HEK293 (cell line): Measurements from ENCODE around the gene TMED6.

Experiments
- CTCF ChIA-PET: fragments of 350-600 bp; formaldehyde crosslinking; extraction: SDS; loops from one replicate; lab custom pipeline; 2021; ENCODE audit warnings: antibody characterized with exemption; lab: Yijun Ruan, JAX
- POLR2A ChIA-PET: fragments of 300-600 bp; formaldehyde crosslinking; extraction: SDS; loops from one replicate; lab custom pipeline; 2020; ENCODE audit warnings: antibody characterized with exemption, inconsistent platforms; lab: Yijun Ruan, JAX
- H3K27ac ChIP-seq: fragments of 200-500 bp; sonication (Bioruptor generic); 2 replicates; pipeline ENCODE4 v1.5.1; 2014; ENCODE audit warnings: low read depth, low read length, control low read depth, inconsistent platforms; ENCODE audit errors: extremely low read depth
- H3K36me3 ChIP-seq, 2 experiments: fragments of 200-500 bp in 1 of 2; sonication (Bioruptor generic) in 1 of 2; 1 replicate in 1 of 2; 2 replicates in 1 of 2; pipeline ENCODE4 v1.5.1; 2014 to 2017; ENCODE audit warnings: inconsistent platforms in 2 of 2, low read length in 2 of 2; ENCODE audit not compliant: control insufficient read depth in 2 of 2, insufficient read depth in 1 of 2
- H3K4me1 ChIP-seq: fragments of 200-500 bp; sonication (Bioruptor generic); 2 replicates; pipeline ENCODE4 v1.5.1; 2014; ENCODE audit warnings: mild to moderate bottlenecking, low read length, inconsistent platforms; ENCODE audit not compliant: control insufficient read depth, insufficient read depth
- H3K4me3 ChIP-seq: 2 replicates; pipeline ENCODE4 v1.5.1; 2011; ENCODE audit warnings: low read depth, mild to moderate bottlenecking, control low read depth, low read length, moderate library complexity
- H3K9me3 ChIP-seq: fragments of 200-500 bp; sonication (Bioruptor generic); 2 replicates; pipeline ENCODE4 v1.5.1; 2014; ENCODE audit warnings: low read depth, low read length, inconsistent platforms; ENCODE audit not compliant: control insufficient read depth, insufficient read depth
- ELK4 ChIP-seq: IDR thresholded peaks from 2 replicates; pipeline ENCODE4 v1.6.1; 2011; ENCODE audit warnings: mild to moderate bottlenecking, low read depth, low read length, borderline replicate concordance
- IKZF3 ChIP-seq: fragments of 450-650 bp; IDR thresholded peaks from 2 replicates; pipeline ENCODE4 v1.5.0; 2018; ENCODE audit warnings: missing biosample characterization, mild to moderate bottlenecking, missing genetic modification characterization, moderate library complexity
- KLF1 ChIP-seq: fragments of 450-650 bp; formaldehyde crosslinking; IDR thresholded peaks from 2 replicates; pipeline ENCODE4 v1.5.1; 2016; ENCODE audit warnings: missing biosample characterization, missing genetic modification characterization
- MZF1 ChIP-seq: fragments of 450-650 bp; formaldehyde crosslinking; IDR thresholded peaks from 2 replicates; pipeline ENCODE4 v1.5.1; 2017; ENCODE audit warnings: missing biosample characterization, missing genetic modification characterization, borderline replicate concordance
- OVOL3 ChIP-seq: fragments of 450-650 bp; formaldehyde crosslinking; IDR thresholded peaks from 2 replicates; pipeline ENCODE4 v1.5.1; 2016; ENCODE audit warnings: missing biosample characterization, missing genetic modification characterization
- SP7 ChIP-seq: fragments of 450-650 bp; formaldehyde crosslinking; IDR thresholded peaks from 2 replicates; pipeline ENCODE4 v1.5.1; 2016; ENCODE audit warnings: missing biosample characterization, missing genetic modification characterization
- ZBTB48 ChIP-seq: fragments of 450-650 bp; formaldehyde crosslinking; IDR thresholded peaks from 2 replicates; pipeline ENCODE4 v1.5.1; 2016; ENCODE audit warnings: missing biosample characterization, missing genetic modification characterization
- ZNF121 ChIP-seq: fragments of 450-650 bp; formaldehyde crosslinking; IDR thresholded peaks from 2 replicates; pipeline ENCODE4 v1.5.1; 2016; ENCODE audit warnings: missing biosample characterization, missing genetic modification characterization
- ZNF169 ChIP-seq: fragments of 450-650 bp; formaldehyde crosslinking; IDR thresholded peaks from 2 replicates; pipeline ENCODE4 v1.5.1; 2016; ENCODE audit warnings: missing biosample characterization, missing genetic modification characterization
- ZNF280C ChIP-seq: fragments of 450-650 bp; formaldehyde crosslinking; IDR thresholded peaks from 2 replicates; pipeline ENCODE4 v1.5.1; 2016; ENCODE audit warnings: missing biosample characterization, missing genetic modification characterization
- ZNF324 ChIP-seq: fragments of 450-650 bp; formaldehyde crosslinking; IDR thresholded peaks from 2 replicates; pipeline ENCODE4 v1.5.1; 2016; ENCODE audit warnings: missing biosample characterization, missing genetic modification characterization
- ZNF394 ChIP-seq: fragments of 450-650 bp; formaldehyde crosslinking; IDR thresholded peaks from 2 replicates; pipeline ENCODE4 v1.5.1; 2016; ENCODE audit warnings: missing biosample characterization, missing genetic modification characterization, mild to moderate bottlenecking, moderate library complexity, borderline replicate concordance
- ZNF549 ChIP-seq: fragments of 450-650 bp; IDR thresholded peaks from 2 replicates; pipeline ENCODE4 v1.5.1; 2018; ENCODE audit warnings: missing biosample characterization, missing genetic modification characterization, mild to moderate bottlenecking, inconsistent platforms, moderate library complexity
- ZNF626 ChIP-seq: fragments of 450-650 bp; sonication (Bioruptor Pico); formaldehyde crosslinking; IDR thresholded peaks from 2 replicates; pipeline ENCODE4 v1.5.1; 2018; ENCODE audit warnings: missing biosample characterization, missing genetic modification characterization, inconsistent platforms
- TF ChIP-seq, protein P1 (sequence below): fragments of 450-650 bp; formaldehyde crosslinking; IDR thresholded peaks from 2 replicates; pipeline ENCODE4 v1.5.1; 2016; ENCODE audit warnings: missing biosample characterization, missing genetic modification characterization
- TF ChIP-seq, protein P2 (sequence below): fragments of 450-650 bp; formaldehyde crosslinking; IDR thresholded peaks from 2 replicates; pipeline ENCODE4 v1.5.0; 2017; ENCODE audit warnings: missing biosample characterization, missing genetic modification characterization, borderline replicate concordance
- TF ChIP-seq, protein P3 (sequence below): fragments of 450-650 bp; formaldehyde crosslinking; IDR thresholded peaks from 2 replicates; pipeline ENCODE4 v1.5.1; 2017; ENCODE audit warnings: missing biosample characterization, missing genetic modification characterization
- TF ChIP-seq, protein P4 (sequence below): fragments of 450-650 bp; IDR thresholded peaks from 2 replicates; pipeline ENCODE4 v1.5.1; 2018; ENCODE audit warnings: missing biosample characterization, mild to moderate bottlenecking, missing genetic modification characterization
- TF ChIP-seq, protein P5 (sequence below): fragments of 450-650 bp; formaldehyde crosslinking; IDR thresholded peaks from 2 replicates; pipeline ENCODE4 v1.5.1; 2017; ENCODE audit warnings: missing biosample characterization, missing genetic modification characterization

Gene TMED6

GRCh38 chr16:69307856-69308255, 43.7 kb downstream of the TMED6 start (continued):
- no peak for TF ChIP-seq MZF1 (tag by site-specific recombination)
- no peak for TF ChIP-seq ZNF324 (tag by site-specific recombination)

GRCh38 chr16:69307091-69307490, 44.5 kb downstream of the TMED6 start:
- TF ChIP-seq ZNF169 (tag by site-specific recombination) (no peak), IKZF3 (tag by site-specific recombination) (no peak), OVOL3 (tag by site-specific recombination) (no peak), ZNF280C (tag by site-specific recombination) (no peak)
- TF ChIP-seq, protein P1, sequence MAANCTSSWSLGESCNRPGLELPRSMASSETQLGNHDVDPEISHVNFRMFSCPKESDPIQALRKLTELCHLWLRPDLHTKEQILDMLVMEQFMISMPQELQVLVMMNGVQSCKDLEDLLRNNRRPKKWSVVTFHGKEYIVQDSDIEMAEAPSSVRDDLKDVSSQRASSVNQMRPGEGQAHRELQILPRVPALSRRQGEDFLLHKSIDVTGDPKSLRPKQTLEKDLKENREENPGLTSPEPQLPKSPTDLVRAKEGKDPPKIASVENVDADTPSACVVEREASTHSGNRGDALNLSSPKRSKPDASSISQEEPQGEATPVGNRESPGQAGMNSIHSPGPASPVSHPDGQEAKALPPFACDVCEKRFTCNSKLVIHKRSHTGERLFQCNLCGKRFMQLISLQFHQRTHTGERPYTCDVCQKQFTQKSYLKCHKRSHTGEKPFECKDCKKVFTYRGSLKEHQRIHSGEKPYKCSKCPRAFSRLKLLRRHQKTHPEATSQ (tag by site-specific recombination): no peak
- POLR2A ChIA-PET: no interaction called here
- no peaks in the 10 kb centered on the region for H3K4me1 ChIP-seq
- no peak overlapping the region for H3K4me3 ChIP-seq
- no peak overlapping the region for H3K27ac ChIP-seq
- H3K9me3 ChIP-seq: no peaks in the 10 kb centered on the region
- peaks cover 0 to 17% of the 10 kb centered on the region in 2 experiments; a peak in 1 of 3 replicates for H3K36me3 ChIP-seq
- CTCF ChIA-PET: no interaction called here

DNA sequence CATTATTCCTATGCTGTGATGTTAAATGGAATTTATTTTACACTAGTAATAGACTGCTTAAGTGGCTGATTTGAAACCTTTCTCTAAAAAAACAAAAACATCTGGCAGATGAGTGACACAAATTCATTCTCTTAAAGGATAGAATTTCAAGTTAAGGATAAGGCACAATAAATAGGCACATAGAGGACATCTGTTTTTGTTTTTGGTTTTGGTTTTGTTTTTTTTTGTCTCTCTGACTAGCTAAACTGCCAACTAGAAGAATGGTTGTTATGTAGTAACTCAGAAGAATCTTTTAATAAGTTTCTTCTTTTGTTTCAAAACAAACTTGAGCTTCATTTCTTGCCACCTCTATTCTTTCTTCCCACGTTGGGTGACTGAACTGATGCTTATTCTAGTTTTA, 45.6 kb downstream of the TMED6 start:
- Histone ChIP-seq H3K27ac (no peak overlapping the region), H3K4me3 (no peak overlapping the region), H3K4me1 (no peaks in the 10 kb centered on the region), H3K9me3 (no peaks in the 10 kb centered on the region), H3K36me3 (peaks cover 0 to 28% of the 10 kb centered on the region in 2 experiments; a peak in 1 of 3 replicates)
- POLR2A ChIA-PET: no interaction called here
- CTCF ChIA-PET: interaction anchor here (0.7 kb wide), 1 partner anchor 9 kb away, joined by 4 read pairs; no protein-coding TSS in a partner anchor
- TF ChIP-seq ZBTB48 (tag by site-specific recombination) (no peak), SP7 (tag by site-specific recombination) (no peak), ZNF121 (no peak), KLF1 (no peak), ELK4 (no peak), ZNF549 (tag by site-specific recombination) (no peak), ZNF394 (no peak), ZNF626 (tag by site-specific recombination) (no peak)
- TF ChIP-seq, protein P2, sequence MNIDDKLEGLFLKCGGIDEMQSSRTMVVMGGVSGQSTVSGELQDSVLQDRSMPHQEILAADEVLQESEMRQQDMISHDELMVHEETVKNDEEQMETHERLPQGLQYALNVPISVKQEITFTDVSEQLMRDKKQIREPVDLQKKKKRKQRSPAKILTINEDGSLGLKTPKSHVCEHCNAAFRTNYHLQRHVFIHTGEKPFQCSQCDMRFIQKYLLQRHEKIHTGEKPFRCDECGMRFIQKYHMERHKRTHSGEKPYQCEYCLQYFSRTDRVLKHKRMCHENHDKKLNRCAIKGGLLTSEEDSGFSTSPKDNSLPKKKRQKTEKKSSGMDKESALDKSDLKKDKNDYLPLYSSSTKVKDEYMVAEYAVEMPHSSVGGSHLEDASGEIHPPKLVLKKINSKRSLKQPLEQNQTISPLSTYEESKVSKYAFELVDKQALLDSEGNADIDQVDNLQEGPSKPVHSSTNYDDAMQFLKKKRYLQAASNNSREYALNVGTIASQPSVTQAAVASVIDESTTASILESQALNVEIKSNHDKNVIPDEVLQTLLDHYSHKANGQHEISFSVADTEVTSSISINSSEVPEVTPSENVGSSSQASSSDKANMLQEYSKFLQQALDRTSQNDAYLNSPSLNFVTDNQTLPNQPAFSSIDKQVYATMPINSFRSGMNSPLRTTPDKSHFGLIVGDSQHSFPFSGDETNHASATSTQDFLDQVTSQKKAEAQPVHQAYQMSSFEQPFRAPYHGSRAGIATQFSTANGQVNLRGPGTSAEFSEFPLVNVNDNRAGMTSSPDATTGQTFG (tag by site-specific recombination): no peak
- TF ChIP-seq, protein P3, sequence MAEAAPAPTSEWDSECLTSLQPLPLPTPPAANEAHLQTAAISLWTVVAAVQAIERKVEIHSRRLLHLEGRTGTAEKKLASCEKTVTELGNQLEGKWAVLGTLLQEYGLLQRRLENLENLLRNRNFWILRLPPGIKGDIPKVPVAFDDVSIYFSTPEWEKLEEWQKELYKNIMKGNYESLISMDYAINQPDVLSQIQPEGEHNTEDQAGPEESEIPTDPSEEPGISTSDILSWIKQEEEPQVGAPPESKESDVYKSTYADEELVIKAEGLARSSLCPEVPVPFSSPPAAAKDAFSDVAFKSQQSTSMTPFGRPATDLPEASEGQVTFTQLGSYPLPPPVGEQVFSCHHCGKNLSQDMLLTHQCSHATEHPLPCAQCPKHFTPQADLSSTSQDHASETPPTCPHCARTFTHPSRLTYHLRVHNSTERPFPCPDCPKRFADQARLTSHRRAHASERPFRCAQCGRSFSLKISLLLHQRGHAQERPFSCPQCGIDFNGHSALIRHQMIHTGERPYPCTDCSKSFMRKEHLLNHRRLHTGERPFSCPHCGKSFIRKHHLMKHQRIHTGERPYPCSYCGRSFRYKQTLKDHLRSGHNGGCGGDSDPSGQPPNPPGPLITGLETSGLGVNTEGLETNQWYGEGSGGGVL: no peak
- TF ChIP-seq, protein P4, sequence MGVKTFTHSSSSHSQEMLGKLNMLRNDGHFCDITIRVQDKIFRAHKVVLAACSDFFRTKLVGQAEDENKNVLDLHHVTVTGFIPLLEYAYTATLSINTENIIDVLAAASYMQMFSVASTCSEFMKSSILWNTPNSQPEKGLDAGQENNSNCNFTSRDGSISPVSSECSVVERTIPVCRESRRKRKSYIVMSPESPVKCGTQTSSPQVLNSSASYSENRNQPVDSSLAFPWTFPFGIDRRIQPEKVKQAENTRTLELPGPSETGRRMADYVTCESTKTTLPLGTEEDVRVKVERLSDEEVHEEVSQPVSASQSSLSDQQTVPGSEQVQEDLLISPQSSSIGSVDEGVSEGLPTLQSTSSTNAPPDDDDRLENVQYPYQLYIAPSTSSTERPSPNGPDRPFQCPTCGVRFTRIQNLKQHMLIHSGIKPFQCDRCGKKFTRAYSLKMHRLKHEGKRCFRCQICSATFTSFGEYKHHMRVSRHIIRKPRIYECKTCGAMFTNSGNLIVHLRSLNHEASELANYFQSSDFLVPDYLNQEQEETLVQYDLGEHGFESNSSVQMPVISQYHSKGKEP (tag by site-specific recombination): no peak
- TF ChIP-seq, protein P5, sequence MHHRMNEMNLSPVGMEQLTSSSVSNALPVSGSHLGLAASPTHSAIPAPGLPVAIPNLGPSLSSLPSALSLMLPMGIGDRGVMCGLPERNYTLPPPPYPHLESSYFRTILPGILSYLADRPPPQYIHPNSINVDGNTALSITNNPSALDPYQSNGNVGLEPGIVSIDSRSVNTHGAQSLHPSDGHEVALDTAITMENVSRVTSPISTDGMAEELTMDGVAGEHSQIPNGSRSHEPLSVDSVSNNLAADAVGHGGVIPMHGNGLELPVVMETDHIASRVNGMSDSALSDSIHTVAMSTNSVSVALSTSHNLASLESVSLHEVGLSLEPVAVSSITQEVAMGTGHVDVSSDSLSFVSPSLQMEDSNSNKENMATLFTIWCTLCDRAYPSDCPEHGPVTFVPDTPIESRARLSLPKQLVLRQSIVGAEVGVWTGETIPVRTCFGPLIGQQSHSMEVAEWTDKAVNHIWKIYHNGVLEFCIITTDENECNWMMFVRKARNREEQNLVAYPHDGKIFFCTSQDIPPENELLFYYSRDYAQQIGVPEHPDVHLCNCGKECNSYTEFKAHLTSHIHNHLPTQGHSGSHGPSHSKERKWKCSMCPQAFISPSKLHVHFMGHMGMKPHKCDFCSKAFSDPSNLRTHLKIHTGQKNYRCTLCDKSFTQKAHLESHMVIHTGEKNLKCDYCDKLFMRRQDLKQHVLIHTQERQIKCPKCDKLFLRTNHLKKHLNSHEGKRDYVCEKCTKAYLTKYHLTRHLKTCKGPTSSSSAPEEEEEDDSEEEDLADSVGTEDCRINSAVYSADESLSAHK: no peak
